CD8-positive, alpha-beta memory T cell (primary cell): ENCODE results near the gene SCN3B. TPM values are rescaled to one million over a fixed set of nuclear protein-coding genes. Genes with fewer than 3 reads are reported as not detected.

Experiments
- CTCF ChIA-PET: fragments of 350-600 bp; sonication (Branson Sonifier 250); formaldehyde crosslinking; loops from one replicate; lab custom pipeline; 2021; ENCODE audit warnings: antibody characterized with exemption; lab: Charles Lee
- POLR2A ChIA-PET: fragments of 350-600 bp; sonication (Branson Sonifier 250); formaldehyde crosslinking; loops from one replicate; lab custom pipeline; 2021; ENCODE audit warnings: antibody characterized with exemption; lab: Charles Lee
- DNase-seq, 5 donors: peaks; one replicate each; pipeline versions ENCODE4 v3.0.0 to v3.0.0-alpha.2; 2020 to 2022; ENCODE audit warnings: mixed read lengths in 1 of 5
- H3K27ac ChIP-seq: one replicate; pipeline ENCODE4 v1.7.0; 2013; ENCODE audit warnings: low read depth, mild to moderate bottlenecking, low read length, moderate library complexity
- H3K27me3 ChIP-seq: 2 replicates; pipeline ENCODE4 v1.7.0; 2013; ENCODE audit warnings: low read length, mild to moderate bottlenecking; ENCODE audit not compliant: insufficient read depth, poor library complexity, severe bottlenecking
- H3K36me3 ChIP-seq: 2 replicates; pipeline ENCODE4 v1.7.0; 2013; ENCODE audit warnings: mild to moderate bottlenecking, low read length, moderate library complexity; ENCODE audit not compliant: insufficient read depth
- H3K4me1 ChIP-seq: 2 replicates; pipeline ENCODE4 v1.7.0; 2013; ENCODE audit warnings: mild to moderate bottlenecking, low read length, moderate library complexity; ENCODE audit not compliant: insufficient read depth
- H3K4me3 ChIP-seq: 2 replicates; pipeline ENCODE4 v1.7.0; 2013; ENCODE audit warnings: mild to moderate bottlenecking, low read length
- H3K9me3 ChIP-seq: 2 replicates; pipeline ENCODE4 v1.7.0; 2013; ENCODE audit warnings: mild to moderate bottlenecking, low read length
- H3K27ac Mint-ChIP-seq, 8 donors: one replicate each; pipeline ENCODE4 v1.8.0; 2020 to 2021; ENCODE audit warnings: mixed read lengths in 8 of 8, mild to moderate bottlenecking in 6 of 8, inconsistent platforms in 3 of 8, moderate library complexity in 3 of 8
- H3K27me3 Mint-ChIP-seq, 2 donors: one replicate each; pipeline ENCODE4 v1.8.0; 2020 to 2021; ENCODE audit warnings: mixed read lengths in 2 of 2, mild to moderate bottlenecking in 1 of 2, moderate library complexity in 1 of 2
- H3K36me3 Mint-ChIP-seq, 3 donors: one replicate each; pipeline ENCODE4 v1.8.0; 2020 to 2021; ENCODE audit warnings: mixed read lengths in 3 of 3, inconsistent platforms in 1 of 3, mild to moderate bottlenecking in 1 of 3
- H3K4me1 Mint-ChIP-seq, 3 donors: one replicate each; pipeline ENCODE4 v1.8.0; 2020 to 2021; ENCODE audit warnings: mixed read lengths in 3 of 3, inconsistent platforms in 1 of 3, mild to moderate bottlenecking in 1 of 3
- H3K4me3 Mint-ChIP-seq, 7 donors: one replicate each; pipeline ENCODE4 v1.8.0; 2020 to 2021; ENCODE audit warnings: mixed read lengths in 7 of 7, mild to moderate bottlenecking in 6 of 7, moderate library complexity in 4 of 7, inconsistent platforms in 2 of 7
- H3K9me3 Mint-ChIP-seq, 5 donors: one replicate each; pipeline ENCODE4 v1.8.0; 2020 to 2022; ENCODE audit warnings: mixed read lengths in 5 of 5, mild to moderate bottlenecking in 3 of 5, moderate library complexity in 2 of 5, inconsistent platforms in 1 of 5
- polyA plus RNA-seq: library from polyadenylated mRNA; unstranded; fragments of 300-500 nt; fragmentation: Illumina TruSeq; gene quantifications from one replicate; pipeline ENCODE4 v1.2.3, GENCODE V29; 2021
- total RNA-seq, 2 experiments: library from RNA; stranded (reverse); gene quantifications; one replicate each; pipeline ENCODE4 v1.2.3, GENCODE V29; 2021

Gene SCN3B
- total and polyA plus RNA-seq, 3 experiments from 2014 or later, result 0.22 TPM; not detected in 2

GRCh38 chr11:123653483-123653826 lies 969 bp downstream of the SCN3B start:
- Mint-ChIP-seq H3K27me3 (peaks cover 30 to 44% of the 10 kb centered on the region in 2 donors), H3K4me1 (peaks cover 8 to 17% (median 9%) of the 10 kb centered on the region in 3 donors), H3K4me3 (peak overlapping the region; percentile 2 to 74 (median 65)), H3K36me3 (peaks cover 0 to under 1% (median 0%) of the 10 kb centered on the region in 3 donors), H3K27ac (no peak overlapping the region), H3K9me3 (peaks cover 0 to 2% (median 0%) of the 10 kb centered on the region in 5 donors)
- no peaks in the 10 kb centered on the region for H3K9me3 ChIP-seq
- H3K4me3 ChIP-seq, result no peak overlapping the region
- H3K27me3 ChIP-seq, result peaks cover 20% of the 10 kb centered on the region
- H3K36me3 ChIP-seq, result no peaks in the 10 kb centered on the region
- peaks cover 6% of the 10 kb centered on the region for H3K4me1 ChIP-seq
- CTCF ChIA-PET, result no interaction called here
- POLR2A ChIA-PET, result no interaction called here
- DNase-seq, result no peak
- H3K27ac ChIP-seq, result no peak overlapping the region

GRCh38 chr11:123652599-123652998 lies 1.8 kb downstream of the SCN3B start:
- H3K27me3 ChIP-seq, result peaks cover 20% of the 10 kb centered on the region
- H3K4me3 ChIP-seq, result no peak overlapping the region
- H3K36me3 Mint-ChIP-seq, result no peaks in the 10 kb centered on the region
- CTCF ChIA-PET, result interaction anchor here (1.3 kb wide), 1 partner anchor 9 kb away, joined by 3 read pairs; no protein-coding TSS in a partner anchor
- no peak overlapping the region for H3K27ac ChIP-seq
- peaks cover 0 to 2% (median 0%) of the 10 kb centered on the region in 5 donors for H3K9me3 Mint-ChIP-seq
- H3K9me3 ChIP-seq, result no peaks in the 10 kb centered on the region
- no peaks in the 10 kb centered on the region for H3K36me3 ChIP-seq
- peaks cover 8 to 17% (median 9%) of the 10 kb centered on the region in 3 donors for H3K4me1 Mint-ChIP-seq
- no peak overlapping the region for H3K27ac Mint-ChIP-seq
- H3K27me3 Mint-ChIP-seq, result peaks cover 30 to 44% of the 10 kb centered on the region in 2 donors
- DNase-seq, result no peak
- peak overlapping the region in 3 of 7 donors; percentile 2 to 65 (median 52) for H3K4me3 Mint-ChIP-seq
- POLR2A ChIA-PET, result no interaction called here
- peaks cover 6% of the 10 kb centered on the region for H3K4me1 ChIP-seq

GRCh38 chr11:123650901-123651300 lies 3.5 kb downstream of the SCN3B start:
- H3K36me3 ChIP-seq, result no peaks in the 10 kb centered on the region
- peaks cover 6% of the 10 kb centered on the region for H3K4me1 ChIP-seq
- Mint-ChIP-seq H3K27ac (no peak overlapping the region), H3K9me3 (peaks cover 0 to 2% (median 0%) of the 10 kb centered on the region in 5 donors), H3K4me1 (peaks cover 8 to 17% (median 9%) of the 10 kb centered on the region in 3 donors), H3K4me3 (no peak overlapping the region), H3K27me3 (peaks cover 36 to 48% of the 10 kb centered on the region in 2 donors), H3K36me3 (no peaks in the 10 kb centered on the region)
- DNase-seq, result no peak
- H3K4me3 ChIP-seq, result no peak overlapping the region
- no peaks in the 10 kb centered on the region for H3K9me3 ChIP-seq
- ChIA-PET CTCF (no interaction called here), POLR2A (no interaction called here)
- no peak overlapping the region for H3K27ac ChIP-seq
- H3K27me3 ChIP-seq, result peaks cover 20% of the 10 kb centered on the region

GRCh38 chr11:123645286-123645975 lies 9.0 kb downstream of the SCN3B start:
- no peak overlapping the region for H3K27ac ChIP-seq
- H3K36me3 ChIP-seq, result no peaks in the 10 kb centered on the region
- Mint-ChIP-seq H3K9me3 (no peaks in the 10 kb centered on the region), H3K4me3 (no peak overlapping the region), H3K4me1 (peaks cover 3% of the 10 kb centered on the region in 3 donors), H3K27me3 (peaks cover 13 to 28% of the 10 kb centered on the region in 2 donors), H3K27ac (no peak overlapping the region), H3K36me3 (no peaks in the 10 kb centered on the region)
- H3K4me3 ChIP-seq, result no peak overlapping the region
- H3K4me1 ChIP-seq, result no peaks in the 10 kb centered on the region
- ChIA-PET POLR2A (no interaction called here), CTCF (no interaction called here)
- H3K9me3 ChIP-seq, result no peaks in the 10 kb centered on the region
- no peaks in the 10 kb centered on the region for H3K27me3 ChIP-seq
- DNase-seq, result no peak

- POLR2A ChIA-PET, result no interaction called here
- peaks cover 11 to 39% of the 10 kb centered on the region in 2 donors for H3K27me3 Mint-ChIP-seq
Observed at GRCh38 chr11:123642435-123642834, 12.0 kb downstream of the SCN3B start.

DNA sequence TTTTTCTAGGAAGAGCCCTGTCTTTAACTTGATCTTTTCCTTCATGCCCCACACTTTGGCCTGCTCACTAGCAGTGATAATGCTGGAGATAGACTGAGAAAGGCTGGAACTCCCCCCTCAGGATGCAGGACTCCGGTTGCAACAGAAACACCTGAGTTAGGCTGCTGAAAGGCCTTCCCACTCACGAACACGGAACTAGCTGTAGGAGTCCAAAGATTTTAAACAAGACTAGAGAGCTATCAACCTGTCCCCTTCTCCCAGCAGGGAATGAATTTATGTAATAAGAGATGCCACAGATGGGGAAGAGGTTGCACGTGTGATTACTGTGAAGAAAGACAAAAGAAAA lies 13.0 kb downstream of the SCN3B start:
- Histone ChIP-seq H3K9me3 (no peaks in the 10 kb centered on the region), H3K36me3 (no peaks in the 10 kb centered on the region), H3K4me3 (no peak overlapping the region), H3K27ac (no peak overlapping the region), H3K4me1 (no peaks in the 10 kb centered on the region), H3K27me3 (no peaks in the 10 kb centered on the region)
- H3K27ac Mint-ChIP-seq, result no peak overlapping the region
- H3K27me3 Mint-ChIP-seq, result peaks cover 10 to 36% of the 10 kb centered on the region in 2 donors
- H3K4me1 Mint-ChIP-seq, result peaks cover 3% of the 10 kb centered on the region in 3 donors
- H3K9me3 Mint-ChIP-seq, result no peaks in the 10 kb centered on the region
- ChIA-PET POLR2A (no interaction called here), CTCF (no interaction called here)
- no peak for DNase-seq
- no peak overlapping the region for H3K4me3 Mint-ChIP-seq
- H3K36me3 Mint-ChIP-seq, result no peaks in the 10 kb centered on the region

More at GRCh38 chr11:123642435-123642834, 12.0 kb downstream of the SCN3B start:
- H3K9me3 Mint-ChIP-seq, result no peaks in the 10 kb centered on the region
- CTCF ChIA-PET, result no interaction called here
- peaks cover 3% of the 10 kb centered on the region in 3 donors for H3K4me1 Mint-ChIP-seq
- no peaks in the 10 kb centered on the region for H3K36me3 Mint-ChIP-seq
- H3K4me3 ChIP-seq, result no peak overlapping the region
- H3K4me3 Mint-ChIP-seq, result no peak overlapping the region
- no peaks in the 10 kb centered on the region for H3K36me3 ChIP-seq
- no peak overlapping the region for H3K27ac ChIP-seq
- H3K4me1 ChIP-seq, result no peaks in the 10 kb centered on the region
- no peak for DNase-seq
- H3K9me3 ChIP-seq, result no peaks in the 10 kb centered on the region
- H3K27ac Mint-ChIP-seq, result no peak overlapping the region
- H3K27me3 ChIP-seq, result no peaks in the 10 kb centered on the region

DNA sequence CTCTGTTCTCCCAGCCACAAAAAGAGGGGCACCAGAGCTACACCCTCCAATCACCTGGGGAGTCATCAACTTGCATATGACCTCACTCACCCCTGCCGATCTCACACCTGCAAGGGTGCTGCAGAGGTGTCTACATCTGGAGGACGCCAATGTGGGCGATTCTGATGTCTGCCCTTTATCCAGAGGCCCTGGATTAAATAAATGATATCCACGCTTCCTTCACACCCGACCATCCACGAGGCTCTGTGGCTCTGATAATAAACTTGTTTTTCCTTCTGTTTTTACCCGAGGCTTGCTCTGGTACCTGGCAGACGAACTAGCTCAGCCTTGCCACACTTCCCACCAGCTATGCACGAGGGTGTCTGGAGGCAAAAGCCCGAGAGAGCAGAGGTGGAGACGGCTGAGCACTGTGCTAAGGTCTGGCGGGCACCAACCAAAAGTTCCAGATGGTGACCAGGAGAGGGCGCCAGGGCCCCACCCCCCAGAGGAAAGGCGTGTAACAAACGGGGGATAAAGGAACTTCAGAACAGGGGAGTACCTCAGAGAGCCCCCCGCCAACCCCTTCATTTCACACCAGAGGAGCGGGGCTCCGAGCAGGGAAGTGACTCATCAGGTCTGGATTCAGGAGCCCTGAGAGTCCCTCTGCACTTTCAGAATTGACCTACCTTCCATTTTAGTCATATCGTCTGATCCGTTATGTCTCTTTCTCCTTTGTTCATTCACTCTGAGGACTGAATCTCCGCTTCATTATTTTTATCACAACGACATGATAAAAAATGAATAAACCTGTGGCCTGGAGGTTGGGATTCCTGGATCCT lies 13.5 kb downstream of the SCN3B start:
- ChIA-PET CTCF (interaction anchor here (0.7 kb wide), 2 partner anchors 21 to 67 kb away, joined by 3 read pairs; no protein-coding TSS in a partner anchor), POLR2A (no interaction called here)
- Histone ChIP-seq H3K9me3 (no peaks in the 10 kb centered on the region), H3K27ac (no peak overlapping the region), H3K4me1 (no peaks in the 10 kb centered on the region), H3K36me3 (no peaks in the 10 kb centered on the region), H3K4me3 (no peak overlapping the region), H3K27me3 (no peaks in the 10 kb centered on the region)
- H3K4me1 Mint-ChIP-seq, result peaks cover 3% of the 10 kb centered on the region in 3 donors
- peak overlapping the region in 1 of 8 donors; percentile 30 for H3K27ac Mint-ChIP-seq
- DNase-seq, result peak in 2 of 5 donors; percentile 4 to 56
- H3K9me3 Mint-ChIP-seq, result no peaks in the 10 kb centered on the region
- H3K4me3 Mint-ChIP-seq, result no peak overlapping the region
- peaks cover 5 to 30% of the 10 kb centered on the region in 2 donors for H3K27me3 Mint-ChIP-seq
- no peaks in the 10 kb centered on the region for H3K36me3 Mint-ChIP-seq

- Mint-ChIP-seq H3K36me3 (no peaks in the 10 kb centered on the region), H3K9me3 (no peaks in the 10 kb centered on the region), H3K27ac (no peak overlapping the region), H3K27me3 (peaks cover 5 to 32% of the 10 kb centered on the region in 2 donors), H3K4me1 (peaks cover 3% of the 10 kb centered on the region in 3 donors), H3K4me3 (no peak overlapping the region)
- DNase-seq, result no peak
- ChIA-PET POLR2A (no interaction called here), CTCF (interaction anchor here (0.7 kb wide), 2 partner anchors 68 to 77 kb away, joined by 3 read pairs; no protein-coding TSS in a partner anchor)
- H3K27ac ChIP-seq, result no peak overlapping the region
- H3K4me3 ChIP-seq, result no peak overlapping the region
- H3K9me3 ChIP-seq, result no peaks in the 10 kb centered on the region
- no peaks in the 10 kb centered on the region for H3K36me3 ChIP-seq
- no peaks in the 10 kb centered on the region for H3K4me1 ChIP-seq
- no peaks in the 10 kb centered on the region for H3K27me3 ChIP-seq
Observed at GRCh38 chr11:123640029-123640428, 14.4 kb downstream of the SCN3B start.
